HUES64 (cell line): ENCODE data around the gene GFOD2.
A peak's percentile ranks its signal among the peaks of the same experiment; 100 is the strongest.

ENCODE experiments used
- H3K27ac ChIP-seq: 2 replicates; pipeline ENCODE4 v1.7.0; 2013; ENCODE audit warnings: low read depth, low read length, inconsistent platforms
- H3K27me3 ChIP-seq: 2 replicates; pipeline ENCODE4 v1.6.1; 2013; ENCODE audit warnings: mild to moderate bottlenecking, low read length; ENCODE audit not compliant: insufficient read depth
- H3K36me3 ChIP-seq: 2 replicates; pipeline ENCODE4 v1.6.1; 2013; ENCODE audit warnings: mild to moderate bottlenecking, low read length; ENCODE audit not compliant: insufficient read depth
- H3K4me1 ChIP-seq: 2 replicates; pipeline ENCODE4 v1.6.1; 2013; ENCODE audit warnings: mild to moderate bottlenecking, low read length, moderate library complexity; ENCODE audit not compliant: insufficient read depth
- H3K4me3 ChIP-seq: 2 replicates; pipeline ENCODE4 v1.5.1; 2013; ENCODE audit warnings: mild to moderate bottlenecking, low read length, moderate library complexity
- H3K9ac ChIP-seq: 2 replicates; pipeline ENCODE4 v1.6.1; 2013; ENCODE audit warnings: mild to moderate bottlenecking, low read depth, low read length
- H3K9me3 ChIP-seq: 2 replicates; pipeline ENCODE4 v1.6.1; 2013; ENCODE audit warnings: low read depth, low read length; ENCODE audit not compliant: insufficient read depth
- WGBS: fragments of 150-250, 120-280 bp; methylation state at CpG from one replicate; pipeline ENCODE4 v1.1.7; 2013; ENCODE audit warnings: missing lambda C conversion rate; 5-methylcytosine and 5-hydroxymethylcytosine counted together

GFOD2 gene

DNA sequence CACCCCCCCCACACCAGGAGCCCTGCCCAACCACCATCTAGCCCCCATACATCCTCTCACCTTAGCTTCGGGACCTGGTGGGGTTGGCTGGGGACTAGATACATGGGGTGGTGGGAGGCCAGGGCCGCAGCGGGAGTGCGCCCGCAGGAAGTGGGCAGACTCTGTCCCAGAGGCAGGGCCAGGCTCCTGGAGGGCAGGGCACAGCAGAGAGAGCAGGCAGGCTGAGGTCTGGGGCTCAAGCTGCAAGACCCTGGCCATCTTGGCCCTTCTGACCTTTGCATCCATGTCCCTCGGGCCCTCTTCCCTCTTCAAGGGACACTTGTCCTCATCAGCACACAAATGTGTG lies 55.3 kb downstream of the GFOD2 start:
- WGBS = 95% methylated on average over 6 of the region's 6 CpGs
- no peaks in the 10 kb centered on the region for H3K36me3 ChIP-seq
- H3K4me1 ChIP-seq = peaks cover 4% of the 10 kb centered on the region; the same call in 1 of the 2 replicates
- no peaks in the 10 kb centered on the region for H3K9me3 ChIP-seq
- peaks cover 8% of the 10 kb centered on the region; the same call in 1 of the 2 replicates for H3K27me3 ChIP-seq
- H3K9ac ChIP-seq = no peak overlapping the region
- no peak overlapping the region for H3K27ac ChIP-seq
- no peak overlapping the region for H3K4me3 ChIP-seq

DNA sequence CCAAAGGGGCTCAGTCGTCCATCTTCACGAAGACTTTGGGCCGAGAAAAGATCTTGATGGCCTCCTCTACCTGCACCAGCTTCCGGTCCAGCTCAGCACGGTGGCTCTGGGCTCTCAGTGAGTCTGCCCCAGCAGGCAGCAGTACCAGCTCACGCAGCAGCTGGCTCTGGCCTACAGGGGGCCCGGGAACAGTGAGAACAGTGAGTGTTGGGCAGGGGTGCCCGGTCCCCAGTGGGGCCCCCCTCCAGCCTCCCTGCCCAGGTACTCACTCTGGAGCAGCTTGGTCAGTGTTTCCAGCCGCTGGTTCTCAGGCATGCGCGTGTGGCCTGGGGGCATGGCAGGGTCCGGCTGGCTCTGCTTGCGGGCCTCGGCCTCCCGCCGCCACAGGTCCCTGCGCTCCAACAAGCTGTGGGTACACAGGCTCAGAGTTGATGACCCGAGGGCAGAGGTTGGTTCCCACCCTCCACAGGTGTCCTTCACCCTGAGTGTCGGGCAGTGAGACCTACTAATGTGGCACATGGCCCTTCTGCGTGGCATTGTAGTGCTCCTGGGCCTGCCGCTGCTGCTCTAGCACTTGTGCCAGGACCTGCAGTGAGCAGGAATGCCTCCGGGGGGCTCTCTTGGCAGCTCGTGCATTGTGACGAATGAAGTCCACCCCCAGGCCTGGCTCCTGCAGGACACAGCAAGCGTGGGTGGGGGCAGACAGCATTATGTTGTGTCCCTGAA lies 55.8 kb downstream of the GFOD2 start:
- Histone ChIP-seq H3K4me3 (no peak overlapping the region), H3K9me3 (no peaks in the 10 kb centered on the region), H3K9ac (no peak overlapping the region), H3K36me3 (peaks cover 1% of the 10 kb centered on the region; the same call in 1 of the 2 replicates), H3K27ac (no peak overlapping the region), H3K4me1 (peaks cover 4% of the 10 kb centered on the region; the same call in 1 of the 2 replicates), H3K27me3 (peaks cover 8% of the 10 kb centered on the region; the same call in 1 of the 2 replicates)
- 81% methylated on average over 25 of the region's 25 CpGs for WGBS

DNA sequence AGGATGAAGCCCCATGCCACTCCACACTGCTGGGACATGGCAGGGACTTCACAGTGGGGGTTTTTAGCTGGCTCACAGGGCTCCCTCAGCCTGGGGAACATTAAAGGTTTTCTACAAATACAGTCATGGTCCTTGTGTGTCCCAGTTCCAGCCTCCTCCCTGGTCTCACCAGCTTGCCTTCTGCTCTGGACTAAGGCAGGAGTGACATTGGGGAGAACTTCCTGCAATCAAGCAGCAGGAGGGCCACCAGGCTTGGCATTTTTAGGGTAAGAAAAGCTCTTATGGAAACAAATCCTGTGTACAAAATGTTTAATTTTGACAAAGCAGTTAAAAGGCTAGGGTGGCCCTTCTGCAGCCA lies 56.5 kb downstream of the GFOD2 start:
- Histone ChIP-seq H3K4me3 (no peak overlapping the region), H3K36me3 (peaks cover 5% of the 10 kb centered on the region), H3K9me3 (no peaks in the 10 kb centered on the region), H3K4me1 (peaks cover 4% of the 10 kb centered on the region; the same call in 1 of the 2 replicates), H3K27me3 (peaks cover 8% of the 10 kb centered on the region; the same call in 1 of the 2 replicates), H3K27ac (no peak overlapping the region), H3K9ac (no peak overlapping the region)

DNA sequence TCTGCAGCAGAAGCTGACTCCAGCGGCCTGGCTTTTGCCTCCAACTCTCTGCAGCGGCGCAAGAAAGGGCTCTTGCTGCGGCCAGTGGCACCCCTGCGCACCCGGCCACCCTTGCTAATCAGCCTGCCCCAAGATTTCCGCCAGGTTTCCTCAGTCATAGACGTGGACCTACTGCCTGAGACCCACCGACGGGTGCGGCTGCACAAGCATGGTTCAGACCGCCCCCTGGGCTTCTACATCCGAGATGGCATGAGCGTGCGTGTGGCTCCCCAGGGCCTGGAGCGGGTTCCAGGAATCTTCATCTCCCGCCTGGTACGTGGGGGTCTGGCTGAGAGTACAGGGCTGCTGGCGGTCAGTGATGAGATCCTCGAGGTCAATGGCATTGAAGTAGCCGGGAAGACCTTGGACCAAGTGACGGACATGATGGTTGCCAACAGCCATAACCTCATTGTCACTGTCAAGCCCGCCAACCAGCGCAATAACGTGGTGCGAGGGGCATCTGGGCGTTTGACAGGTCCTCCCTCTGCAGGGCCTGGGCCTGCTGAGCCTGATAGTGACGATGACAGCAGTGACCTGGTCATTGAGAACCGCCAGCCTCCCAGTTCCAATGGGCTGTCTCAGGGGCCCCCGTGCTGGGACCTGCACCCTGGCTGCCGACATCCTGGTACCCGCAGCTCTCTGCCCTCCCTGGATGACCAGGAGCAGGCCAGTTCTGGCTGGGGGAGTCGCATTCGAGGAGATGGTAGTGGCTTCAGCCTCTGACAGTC lies 57.0 kb downstream of the GFOD2 start:
- Histone ChIP-seq H3K27ac (no peak overlapping the region), H3K9ac (peak overlapping the region; percentile 22; the same call in 1 of the 2 replicates), H3K27me3 (peaks cover 5% of the 10 kb centered on the region; the same call in 1 of the 2 replicates), H3K4me3 (peak overlapping the region; percentile 86; the same call in 1 of the 2 replicates), H3K9me3 (no peaks in the 10 kb centered on the region), H3K4me1 (peaks cover 4% of the 10 kb centered on the region; the same call in 1 of the 2 replicates), H3K36me3 (peaks cover 8% of the 10 kb centered on the region)
- WGBS = 93% methylated on average over 34 of the region's 34 CpGs

DNA sequence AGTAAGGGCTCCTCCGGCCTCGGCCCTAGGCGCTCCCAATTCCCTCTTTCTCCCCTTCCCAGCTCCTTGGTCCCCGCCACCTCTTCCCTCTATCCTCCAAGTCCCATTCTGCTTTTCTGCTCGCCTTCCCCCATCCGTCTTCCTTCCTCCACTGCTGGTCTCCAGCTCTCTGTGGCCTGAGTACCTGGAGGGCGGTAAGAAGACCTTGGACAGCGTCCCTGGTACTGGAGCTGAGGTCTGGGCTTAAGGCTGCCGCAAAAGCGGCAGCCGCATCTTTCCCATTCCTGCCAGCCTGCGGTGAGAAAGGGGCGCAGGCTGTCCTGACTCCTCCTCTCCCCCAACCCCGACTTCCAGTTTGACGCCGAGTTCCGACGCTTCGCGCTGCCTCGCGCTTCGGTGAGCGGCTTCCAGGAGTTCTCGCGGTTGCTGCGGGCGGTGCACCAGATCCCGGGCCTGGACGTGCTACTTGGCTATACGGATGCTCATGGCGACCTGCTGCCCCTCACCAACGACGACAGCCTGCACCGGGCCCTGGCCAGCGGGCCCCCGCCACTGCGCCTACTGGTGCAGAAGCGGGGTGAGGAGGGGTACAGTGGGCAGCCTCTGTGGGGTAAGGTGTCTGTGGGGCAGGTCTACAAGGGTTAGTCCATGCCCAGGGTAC lies 57.9 kb downstream of the GFOD2 start:
- H3K36me3 ChIP-seq = peaks cover 15% of the 10 kb centered on the region
- H3K9ac ChIP-seq = peak overlapping the region; percentile 22; the same call in 1 of the 2 replicates
- H3K4me3 ChIP-seq = peak overlapping the region; percentile 86
- H3K4me1 ChIP-seq = peaks cover 4% of the 10 kb centered on the region; the same call in 1 of the 2 replicates
- no peaks in the 10 kb centered on the region for H3K9me3 ChIP-seq
- H3K27me3 ChIP-seq = 0 out of 2 replicates have a peak, but pooled peaks cover 2% of the 10 kb centered on the region
- no peak overlapping the region; the same call in 1 of the 2 replicates for H3K27ac ChIP-seq
- WGBS = 10% methylated on average over 39 of the region's 39 CpGs

DNA sequence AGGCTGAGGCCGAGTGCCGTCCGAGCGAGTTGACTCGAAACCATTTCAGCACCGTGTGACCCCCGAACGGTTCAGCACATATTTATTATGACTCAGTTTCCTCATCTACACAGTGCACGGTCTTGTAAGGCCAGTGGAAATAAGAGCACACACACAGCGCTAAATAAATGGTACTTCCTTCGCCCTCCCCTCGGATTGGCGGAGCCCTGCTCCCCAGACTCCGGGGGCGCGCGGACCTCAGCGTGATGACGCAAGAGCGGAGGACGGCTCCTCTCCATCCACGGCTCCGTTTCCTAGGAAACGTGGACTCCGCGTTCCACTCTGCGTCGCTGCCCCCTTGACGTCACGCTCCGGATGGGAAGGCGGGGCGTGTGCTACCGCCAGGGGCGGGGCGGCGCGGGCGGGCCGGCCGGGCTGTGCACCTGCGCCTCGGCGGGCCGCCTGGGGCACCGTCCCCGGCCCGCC lies 58.5 kb downstream of the GFOD2 start, which contains the start of gene PARD6A:
Gene PARD6A (plus strand): TSS at position 397 of the 465 bp plus-strand sequence. CDS start 79 bp downstream, outside the sequence.
- under 1% methylated on average over 48 of the region's 48 CpGs for WGBS
- peak within 1 kb of the TSS; percentile 90; the same call in 1 of the 2 replicates for H3K27ac ChIP-seq
- 0 out of 2 replicates have a peak, but pooled peaks cover 2% of the 10 kb centered on the region for H3K27me3 ChIP-seq
- no peaks in the 10 kb centered on the region for H3K9me3 ChIP-seq
- H3K36me3 ChIP-seq = peaks cover 21% of the 10 kb centered on the region
- H3K4me3 ChIP-seq = peak within 1 kb of the TSS; percentile 86
- H3K4me1 ChIP-seq = peaks cover 2% of the 10 kb centered on the region; the same call in 1 of the 2 replicates
- H3K9ac ChIP-seq = peak within 1 kb of the TSS; percentile 65

DNA sequence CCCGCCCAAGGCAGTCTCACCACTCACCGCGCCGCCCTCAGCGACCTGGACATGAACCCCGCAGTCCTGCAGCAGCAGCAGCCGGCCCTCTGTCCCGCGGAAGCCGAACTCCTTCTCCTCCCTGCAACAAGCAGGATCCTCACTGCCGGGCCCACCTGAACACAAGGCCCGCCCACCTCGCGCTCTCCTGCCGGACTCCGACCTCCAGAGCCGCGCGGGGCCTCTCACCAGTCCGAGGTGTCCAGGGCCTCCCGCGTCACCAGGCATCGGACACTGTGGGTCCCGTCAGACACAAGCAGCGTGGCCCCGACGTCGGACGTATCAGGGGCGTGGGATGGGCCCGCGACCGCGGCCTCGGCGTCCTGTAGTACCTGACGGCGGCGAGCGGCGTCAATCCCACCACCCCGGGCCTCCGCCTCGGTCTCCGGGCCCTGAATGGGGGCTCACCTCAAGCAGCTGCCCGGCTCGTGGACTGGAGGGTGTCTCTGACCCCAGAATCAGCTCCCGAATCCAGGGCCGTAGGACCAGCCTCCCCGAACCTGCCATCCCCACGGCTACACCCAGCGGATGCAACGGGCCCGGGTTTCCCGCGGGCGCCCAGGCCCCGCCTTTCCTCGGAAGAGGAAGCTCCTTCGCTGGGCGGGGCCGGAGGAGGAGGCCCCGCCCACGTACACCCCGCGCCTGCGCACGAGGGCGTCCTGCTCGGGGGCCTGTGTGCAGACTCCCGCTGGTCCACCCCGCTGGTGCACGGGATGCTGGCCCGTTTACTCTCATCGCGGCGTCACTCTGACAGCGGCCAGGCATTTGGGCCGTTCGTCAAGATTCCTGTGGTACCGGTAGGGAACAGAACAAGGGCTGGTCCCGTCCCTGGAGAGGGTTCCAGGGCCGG lies 59.2 kb downstream of the GFOD2 start, which contains the start of gene ACD:
Gene ACD (minus strand): TSS at position 586 of the 889 bp plus-strand sequence. CDS start 40 bp downstream, at position 546.
- peak within 1 kb of the TSS; percentile 86 for H3K4me3 ChIP-seq
- H3K27me3 ChIP-seq = 0 out of 2 replicates have a peak, but pooled peaks cover 2% of the 10 kb centered on the region
- H3K9me3 ChIP-seq = no peaks in the 10 kb centered on the region
- H3K36me3 ChIP-seq = peaks cover 21% of the 10 kb centered on the region
- H3K9ac ChIP-seq = peak within 1 kb of the TSS; percentile 65
- H3K27ac ChIP-seq = peak within 1 kb of the TSS; percentile 90; the same call in 1 of the 2 replicates
- under 1% methylated on average over 83 of the region's 83 CpGs for WGBS
- no peaks in the 10 kb centered on the region for H3K4me1 ChIP-seq

DNA sequence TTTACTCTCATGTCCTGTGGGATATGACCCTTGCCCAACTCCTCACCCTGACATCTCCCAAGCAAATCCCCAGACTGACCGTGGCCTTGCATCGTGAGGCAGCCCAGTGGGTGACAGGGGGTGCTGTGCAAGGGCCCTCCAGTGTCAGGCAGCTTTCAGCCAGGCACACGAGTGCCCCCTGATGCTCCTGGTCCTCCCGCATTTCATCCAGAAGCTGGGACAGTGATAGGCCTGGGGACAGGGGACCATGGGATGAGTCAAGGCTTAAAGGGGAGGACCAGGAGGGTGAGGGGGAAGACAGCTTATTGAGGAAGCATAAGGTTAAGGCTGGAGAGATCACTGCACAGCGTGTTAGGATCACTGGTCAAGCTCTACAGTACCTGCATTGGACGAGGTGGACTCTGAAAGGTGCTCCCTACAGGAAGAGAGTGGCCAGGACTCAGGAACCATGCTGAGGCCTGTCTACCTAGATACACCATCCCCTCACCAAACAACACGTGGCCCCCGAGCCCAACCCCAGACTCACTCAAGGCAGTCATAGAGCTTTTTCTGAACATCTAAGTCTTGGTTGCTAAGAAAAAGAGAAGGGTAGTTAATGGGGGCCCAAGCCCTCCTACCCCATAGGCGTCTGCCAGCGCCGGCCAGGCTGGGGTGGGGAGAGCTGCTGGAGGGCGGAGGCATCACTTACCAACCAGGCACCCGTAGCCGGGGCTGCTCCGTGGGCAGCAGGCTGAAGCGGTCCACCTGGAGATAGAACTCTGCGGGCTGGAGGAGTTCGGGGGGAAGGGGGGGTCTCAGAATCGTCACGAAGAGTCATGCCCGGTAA lies 60.1 kb downstream of the GFOD2 start:
- H3K9me3 ChIP-seq = no peaks in the 10 kb centered on the region
- peak overlapping the region; percentile 65 for H3K9ac ChIP-seq
- WGBS = 41% methylated on average over 21 of the region's 21 CpGs
- H3K4me3 ChIP-seq = peak overlapping the region; percentile 86
- H3K4me1 ChIP-seq = no peaks in the 10 kb centered on the region
- H3K36me3 ChIP-seq = peaks cover 21% of the 10 kb centered on the region
- no peak overlapping the region for H3K27ac ChIP-seq
- peaks cover 7% of the 10 kb centered on the region; the same call in 1 of the 2 replicates for H3K27me3 ChIP-seq

DNA sequence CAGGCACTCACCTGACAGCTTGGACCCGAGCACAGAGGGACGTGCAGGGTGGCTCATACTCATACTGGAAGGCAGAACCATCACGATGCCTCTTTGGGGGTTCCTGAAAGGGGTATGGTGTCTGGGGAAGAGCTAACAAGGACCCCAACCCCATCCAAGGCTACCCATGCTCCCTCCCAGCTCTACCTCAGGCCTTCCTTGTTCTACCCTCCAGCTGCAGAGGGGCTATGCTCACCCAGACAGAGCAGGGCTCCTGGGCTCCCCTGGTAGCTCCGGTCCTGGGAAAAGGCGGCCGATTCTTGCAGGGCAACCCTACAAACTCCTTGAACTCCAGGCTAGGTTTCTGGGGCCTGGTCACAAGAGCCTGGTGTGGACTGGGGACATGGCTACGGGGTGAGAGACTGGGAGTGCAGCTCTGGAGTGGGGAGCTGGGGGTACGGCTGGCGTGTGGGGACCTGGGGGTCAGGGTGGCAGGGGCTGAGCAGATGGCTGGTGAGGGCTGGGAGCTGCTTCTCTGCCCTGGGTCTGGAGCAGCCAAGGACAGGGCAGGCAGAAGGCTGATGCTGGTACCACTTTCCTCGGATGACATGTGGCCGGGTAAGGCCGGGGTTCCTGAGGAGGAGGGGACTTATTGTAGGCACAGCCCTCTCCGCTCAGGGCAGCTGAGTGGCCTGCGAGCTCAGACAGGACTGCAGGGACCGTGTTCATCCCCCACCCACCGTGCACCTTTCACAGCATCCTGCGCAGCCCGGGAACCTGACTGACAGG lies 61.2 kb downstream of the GFOD2 start:
- H3K27me3 ChIP-seq = peaks cover 16% of the 10 kb centered on the region
- 95% methylated on average over 17 of the region's 18 CpGs for WGBS
- peaks cover 21% of the 10 kb centered on the region for H3K36me3 ChIP-seq
- no peaks in the 10 kb centered on the region for H3K9me3 ChIP-seq
- H3K4me1 ChIP-seq = no peaks in the 10 kb centered on the region
- no peak overlapping the region for H3K4me3 ChIP-seq
- no peak overlapping the region for H3K9ac ChIP-seq
- no peak overlapping the region for H3K27ac ChIP-seq
